HG03460 (cell line): Measurements from ENCODE around the gene DEAF1.

Source experiments
- ATAC-seq: cut with Tn5 transposase; IDR thresholded peaks from one replicate; pipeline ENCODE4 v1.9.1; 2021; ENCODE audit not compliant: unreplicated experiment

The DEAF1 gene

DNA sequence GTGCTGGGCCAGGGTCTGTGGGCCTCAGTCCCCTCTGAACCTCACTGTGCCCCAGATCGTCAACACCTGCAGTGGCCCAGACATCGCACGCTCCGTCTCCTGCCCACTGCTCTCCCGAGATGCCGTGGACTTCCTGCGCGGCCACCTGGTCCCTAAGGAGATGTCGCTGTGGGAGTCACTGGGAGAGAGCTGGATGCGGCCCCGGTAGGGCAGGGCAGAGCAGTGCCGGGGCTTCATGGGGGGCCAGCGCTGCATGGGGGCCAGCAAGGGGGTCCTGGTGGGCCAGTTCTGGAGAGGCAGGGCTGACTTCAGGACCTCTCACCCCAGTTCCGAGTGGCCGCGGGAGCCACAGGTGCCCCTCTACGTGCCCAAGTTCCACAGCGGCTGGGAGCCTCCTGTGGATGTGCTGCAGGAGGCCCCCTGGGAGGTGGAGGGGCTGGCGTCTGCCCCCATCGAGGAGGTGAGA is 27.4 kb upstream of the DEAF1 start:
- no peak for ATAC-seq

DNA sequence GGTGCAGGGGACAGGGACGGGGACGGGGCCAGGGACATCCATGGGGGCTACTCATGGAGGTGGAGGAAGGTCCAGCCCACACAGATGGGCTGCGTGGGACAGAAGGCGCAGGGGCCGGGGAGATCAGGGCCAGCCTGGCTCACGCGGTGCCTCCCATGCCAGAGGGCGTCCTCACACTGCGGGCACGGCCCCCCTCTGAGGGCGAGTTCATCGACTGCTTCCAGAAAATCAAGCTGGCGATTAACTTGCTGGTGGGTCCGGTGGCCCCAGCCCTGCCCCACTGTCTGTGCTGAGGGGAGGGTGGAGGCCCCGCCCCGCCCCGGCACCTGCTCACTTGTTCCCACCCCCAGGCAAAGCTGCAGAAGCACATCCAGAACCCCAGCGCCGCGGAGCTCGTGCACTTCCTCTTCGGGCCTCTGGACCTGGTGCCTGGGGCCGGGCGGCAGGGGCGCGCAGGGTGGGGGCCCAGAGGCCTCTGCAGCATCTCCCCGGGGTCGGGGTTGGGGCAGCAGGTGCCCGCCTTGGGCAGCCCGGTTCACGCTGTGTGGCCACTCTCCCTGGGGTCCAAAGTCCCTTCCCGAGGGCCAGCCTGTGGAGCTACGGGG is 26.8 kb upstream of the DEAF1 start:
- no peak for ATAC-seq

DNA sequence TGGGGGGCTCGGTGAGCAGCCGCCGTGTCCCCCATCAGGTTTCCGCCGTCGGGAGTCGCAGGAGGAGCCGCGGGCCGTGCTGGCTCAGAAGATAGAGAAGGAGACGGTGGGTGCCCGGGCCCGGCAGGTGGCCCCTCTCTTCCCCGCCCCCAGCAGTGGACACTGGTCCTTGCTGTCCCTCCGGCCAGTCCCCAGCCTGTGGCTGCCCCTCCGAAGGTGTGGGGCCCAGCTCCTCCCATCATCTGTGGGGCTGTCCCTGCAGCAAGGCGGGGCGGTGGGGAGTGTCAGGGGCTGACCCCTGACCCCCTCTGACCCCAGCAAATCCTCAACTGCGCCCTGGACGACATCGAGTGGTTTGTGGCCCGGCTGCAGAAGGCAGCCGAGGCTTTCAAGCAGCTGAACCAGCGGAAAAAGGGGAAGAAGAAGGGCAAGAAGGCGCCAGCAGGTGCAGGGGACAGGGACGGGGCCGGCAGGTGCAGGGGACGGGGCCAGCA is 26.3 kb upstream of the DEAF1 start:
- no peak for ATAC-seq

DNA sequence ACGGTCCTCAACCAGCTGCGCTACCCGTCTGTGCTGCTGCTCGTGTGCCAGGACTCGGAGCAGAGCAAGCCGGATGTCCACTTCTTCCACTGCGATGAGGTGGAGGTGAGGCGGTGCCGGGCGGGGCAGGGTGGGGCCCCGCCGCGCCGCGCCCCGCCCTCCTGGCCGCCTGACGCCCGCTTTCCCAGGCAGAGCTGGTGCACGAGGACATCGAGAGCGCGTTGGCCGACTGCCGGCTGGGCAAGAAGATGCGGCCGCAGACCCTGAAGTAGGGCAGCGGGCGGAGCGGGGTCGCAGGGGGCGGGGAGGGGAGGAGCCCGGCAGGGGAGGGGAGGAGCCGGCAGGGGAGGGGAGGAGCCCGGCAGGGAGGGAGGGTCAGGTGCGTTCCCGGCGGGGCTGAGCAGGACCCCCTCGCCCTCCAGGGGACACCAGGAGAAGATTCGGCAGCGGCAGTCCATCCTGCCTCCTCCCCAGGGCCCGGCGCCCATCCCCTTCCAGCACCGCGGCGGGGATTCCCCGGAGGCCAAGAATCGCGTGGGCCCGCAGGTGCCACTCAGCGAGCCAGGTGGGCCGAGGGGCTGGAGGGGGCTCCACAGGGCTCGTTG is 25.7 kb upstream of the DEAF1 start:
- no peak for ATAC-seq

DNA sequence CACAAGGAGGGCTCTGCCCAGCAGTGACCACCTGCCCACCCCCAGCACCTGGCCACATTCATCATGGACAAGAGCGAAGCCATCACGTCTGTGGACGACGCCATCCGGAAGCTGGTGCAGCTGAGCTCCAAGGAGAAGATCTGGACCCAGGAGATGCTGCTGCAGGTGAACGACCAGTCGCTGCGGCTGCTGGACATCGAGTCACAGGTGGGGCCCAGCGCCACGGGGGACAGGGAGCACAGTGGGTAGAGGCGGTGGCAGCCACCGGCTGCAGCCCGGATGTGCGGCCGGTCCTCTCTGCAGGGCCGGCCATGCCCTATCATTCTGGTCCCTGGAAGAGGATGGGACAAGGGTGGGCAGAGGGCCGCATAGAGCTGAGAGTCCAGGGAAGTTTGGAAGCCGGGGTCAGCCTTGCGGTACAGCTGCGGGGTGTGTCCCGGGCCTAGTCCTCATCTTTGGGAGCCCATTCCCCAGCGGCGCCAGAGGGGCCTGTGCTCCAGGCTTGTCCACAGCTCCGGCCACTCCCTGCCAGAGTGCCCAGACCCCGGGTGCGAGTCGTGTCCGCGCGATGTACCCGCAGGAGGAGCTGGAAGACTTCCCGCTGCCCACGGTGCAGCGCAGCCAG is 25.1 kb upstream of the DEAF1 start:
- no peak for ATAC-seq

DNA sequence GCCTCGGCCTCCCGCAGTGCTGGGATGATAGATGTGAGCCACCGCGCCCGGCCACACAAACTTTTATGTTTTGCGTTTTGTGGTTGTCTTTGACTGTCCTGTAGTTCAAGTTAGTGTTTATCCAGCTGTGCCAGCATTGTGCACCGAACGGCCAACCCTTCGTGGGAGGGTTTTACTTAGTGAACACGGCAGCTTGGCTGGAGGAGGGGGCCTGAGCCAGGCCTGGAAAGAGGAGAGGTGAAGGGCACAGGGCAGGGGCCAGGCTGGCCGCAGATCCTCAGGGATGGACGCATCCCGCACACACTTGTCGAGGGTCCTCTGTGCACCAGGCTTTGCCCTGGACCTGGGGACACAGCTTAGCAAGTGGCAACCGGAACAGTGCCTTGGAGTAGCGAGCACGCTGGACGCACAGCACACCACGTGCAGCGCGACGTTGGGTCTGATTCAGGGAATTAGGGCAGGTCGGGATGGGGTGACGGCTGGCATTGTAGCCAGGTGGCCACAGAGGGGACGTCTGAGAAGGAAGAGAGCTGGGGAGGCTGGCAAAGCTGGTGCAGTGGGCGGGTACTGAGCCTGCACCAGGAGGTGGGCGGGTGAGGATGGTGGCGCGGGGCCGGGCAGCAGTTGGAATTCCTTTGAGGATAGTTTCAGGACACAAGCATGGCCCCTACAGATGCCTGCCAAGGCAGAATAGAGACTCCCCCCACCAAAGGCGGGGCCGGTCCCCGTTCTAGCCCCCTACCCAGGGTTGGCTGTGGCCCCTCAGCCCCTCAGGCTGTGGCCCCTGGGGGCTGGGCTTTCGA is 24.4 kb upstream of the DEAF1 start:
- no peak for ATAC-seq

DNA sequence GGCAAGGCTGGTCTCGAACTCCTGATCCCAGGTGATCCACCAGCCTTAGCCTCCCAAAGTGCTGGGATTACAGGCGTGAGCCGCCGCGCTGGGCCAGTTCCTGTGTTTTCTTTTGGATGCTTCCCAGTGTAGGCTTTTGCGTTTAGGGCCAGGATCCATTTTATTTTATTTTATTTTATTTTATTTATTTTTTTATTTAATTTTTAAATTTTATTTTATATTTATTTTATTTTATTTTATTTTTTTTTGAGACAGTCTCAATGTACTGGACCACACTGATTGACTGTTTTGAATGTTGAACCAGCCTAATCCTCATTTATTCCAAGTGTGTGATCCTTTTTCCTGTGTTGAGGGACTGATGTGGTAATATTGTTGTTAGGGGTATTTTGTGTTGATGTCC is 19.4 kb upstream of the DEAF1 start:
- no peak for ATAC-seq

DNA sequence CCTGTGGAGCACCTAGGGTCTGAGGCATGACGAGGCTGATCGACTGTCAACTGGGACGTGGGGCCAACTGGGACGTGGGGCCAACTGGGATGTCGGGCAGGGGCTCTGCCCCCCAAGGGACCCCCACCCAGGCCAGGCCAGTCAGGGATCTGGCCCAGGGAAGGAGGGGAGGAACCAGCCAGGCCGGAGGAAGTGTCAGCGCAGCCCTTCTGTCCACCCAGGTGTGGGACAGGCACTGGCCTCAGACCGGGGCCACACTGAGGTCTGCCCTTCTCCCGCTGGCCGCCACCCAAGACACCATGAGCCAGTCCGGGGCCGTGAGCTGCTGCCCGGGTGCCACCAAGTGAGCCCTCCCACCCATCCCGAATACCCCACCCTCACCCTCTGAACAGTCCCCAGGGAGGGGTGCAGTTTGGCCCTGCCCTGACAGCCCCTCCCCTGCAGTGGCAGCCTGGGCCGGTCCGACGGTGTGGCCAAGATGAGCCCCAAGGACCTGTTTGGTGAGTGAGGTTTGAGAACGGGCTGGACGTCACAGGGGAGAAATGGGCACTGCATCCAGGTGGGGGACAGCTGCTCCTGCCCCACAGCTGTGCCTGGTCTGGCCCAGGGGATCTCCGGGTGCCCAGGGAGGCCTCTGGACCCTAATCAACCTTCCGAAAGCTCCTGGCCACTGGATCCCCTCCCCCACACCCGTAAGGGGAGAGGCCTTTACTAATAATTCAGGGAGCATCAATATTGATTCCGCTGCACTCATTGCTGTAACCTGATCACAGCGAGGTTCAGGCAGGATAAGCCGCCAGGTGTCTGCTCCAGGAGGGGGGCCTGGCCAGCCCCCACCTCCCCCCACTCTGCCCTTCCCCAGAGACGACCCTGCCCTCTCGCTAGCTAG is 14.3 kb upstream of the DEAF1 start:
- no peak for ATAC-seq

DNA sequence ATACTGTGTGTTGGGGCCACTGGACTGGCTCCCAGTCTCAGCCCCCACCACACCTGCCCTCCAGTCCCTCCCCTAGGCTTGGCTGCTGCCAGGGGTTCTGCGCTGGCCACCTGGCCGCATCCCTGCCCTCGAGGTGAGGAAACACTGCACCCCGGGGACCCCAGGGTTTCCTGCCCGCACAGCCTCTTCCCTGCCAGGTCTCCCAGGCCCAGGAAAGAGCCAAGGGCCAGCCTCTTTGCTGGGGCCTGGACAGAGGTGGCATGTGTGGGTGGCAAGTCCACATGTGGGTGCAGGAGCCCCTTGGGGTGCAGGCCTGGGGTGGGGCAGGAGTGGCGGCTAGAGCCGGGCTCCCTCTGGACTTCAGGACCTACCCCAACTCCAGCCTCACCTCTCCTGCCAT is 13.5 kb upstream of the DEAF1 start:
- no peak for ATAC-seq

DNA sequence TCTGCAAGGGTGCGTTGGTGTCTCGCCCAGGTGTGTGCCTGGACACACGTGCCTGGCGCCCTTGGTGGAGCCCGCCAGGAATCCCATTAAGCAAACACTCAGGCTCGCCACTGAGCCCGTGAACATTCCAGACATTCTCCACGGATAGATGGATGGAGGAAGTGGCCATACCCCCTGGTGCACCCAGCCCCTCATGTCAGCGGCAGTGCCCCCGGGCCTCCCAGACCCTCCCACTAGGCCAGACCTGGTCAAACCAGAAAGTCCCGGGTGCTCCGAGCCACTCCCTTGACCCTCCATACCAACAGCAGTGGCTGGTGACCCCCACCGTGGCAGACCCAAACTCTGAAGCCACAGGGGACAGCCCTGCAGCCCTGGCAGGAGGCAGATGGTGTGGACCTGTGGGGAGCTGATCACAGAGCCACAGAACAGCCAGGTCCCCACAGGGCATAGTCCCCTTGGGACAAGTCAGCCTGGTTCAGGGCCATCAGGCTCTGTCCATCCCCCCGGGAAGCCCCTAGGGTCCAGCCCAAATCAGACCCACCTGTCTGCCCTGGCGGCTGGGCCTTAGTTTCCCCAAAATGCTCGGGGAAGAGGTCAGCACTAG is 12.9 kb upstream of the DEAF1 start:
- ATAC-seq: no peak

DNA sequence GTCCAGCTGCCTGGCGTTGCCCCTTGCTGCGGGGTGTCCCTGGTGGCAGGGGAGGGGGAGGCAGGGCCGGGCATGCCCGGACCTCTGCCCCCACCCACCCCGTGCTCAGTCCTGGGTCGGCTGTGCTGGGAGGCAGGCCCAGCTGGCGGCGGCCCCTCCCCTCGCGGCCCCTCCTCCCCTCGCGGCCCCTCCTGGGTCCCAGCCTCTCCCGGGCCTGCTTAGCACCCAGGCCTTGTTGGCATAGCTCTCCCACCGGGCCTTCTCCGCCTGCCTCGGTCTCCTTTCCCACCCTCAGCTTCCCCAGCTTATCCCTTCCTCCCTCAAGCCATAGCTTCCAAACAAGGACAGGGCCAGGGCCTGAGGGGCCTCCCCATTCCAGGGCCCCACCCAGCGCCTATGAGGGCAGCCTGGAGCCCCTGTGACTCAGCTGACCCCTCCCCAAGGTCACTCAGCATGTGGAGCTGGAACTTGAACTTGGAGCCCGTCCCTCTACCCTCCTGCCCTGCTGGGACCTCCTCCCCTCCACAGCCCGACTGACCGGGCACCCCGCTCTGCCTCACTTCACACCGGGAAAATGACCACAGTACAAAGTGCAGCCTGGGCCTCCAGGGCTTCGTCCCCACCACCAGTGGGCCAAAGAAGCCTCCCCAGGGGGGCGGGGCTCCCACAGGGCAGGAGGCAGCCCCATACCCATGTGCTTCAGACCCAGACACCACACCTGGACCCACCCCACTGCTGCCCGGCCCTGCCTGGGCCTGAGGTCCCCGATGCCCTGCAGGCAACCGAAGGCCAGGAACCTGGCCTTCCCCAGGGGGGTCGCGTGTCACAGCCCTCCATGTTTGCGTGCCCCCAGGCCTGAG is 12.2 kb upstream of the DEAF1 start:
- ATAC-seq: no peak

DNA sequence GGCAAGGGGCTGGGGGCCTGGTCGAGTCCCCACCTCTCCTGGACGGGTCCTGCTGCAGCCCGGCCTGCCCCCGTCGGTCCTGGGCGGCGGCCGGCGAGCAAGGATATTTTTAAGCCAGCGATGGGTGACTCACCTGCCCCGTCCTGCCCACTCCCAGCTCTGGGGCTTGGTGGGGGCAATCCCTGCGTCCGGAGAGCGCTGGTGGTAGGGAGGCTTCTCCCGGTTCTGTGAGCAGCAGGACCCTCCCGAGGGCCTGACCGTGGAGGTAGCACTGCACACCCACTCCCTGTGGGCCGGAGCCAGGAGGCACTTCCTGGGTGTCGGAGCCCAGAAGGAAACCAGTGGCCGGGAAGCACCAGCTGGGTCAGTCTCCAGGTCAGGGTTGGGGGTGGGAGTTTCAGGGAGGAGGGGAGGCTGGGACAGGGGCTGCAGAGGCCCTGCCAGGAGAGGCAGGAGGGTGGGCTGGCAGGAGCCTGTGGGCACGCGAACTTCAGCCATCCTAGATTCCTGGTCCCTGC is 11.5 kb upstream of the DEAF1 start:
- ATAC-seq: no peak

DNA sequence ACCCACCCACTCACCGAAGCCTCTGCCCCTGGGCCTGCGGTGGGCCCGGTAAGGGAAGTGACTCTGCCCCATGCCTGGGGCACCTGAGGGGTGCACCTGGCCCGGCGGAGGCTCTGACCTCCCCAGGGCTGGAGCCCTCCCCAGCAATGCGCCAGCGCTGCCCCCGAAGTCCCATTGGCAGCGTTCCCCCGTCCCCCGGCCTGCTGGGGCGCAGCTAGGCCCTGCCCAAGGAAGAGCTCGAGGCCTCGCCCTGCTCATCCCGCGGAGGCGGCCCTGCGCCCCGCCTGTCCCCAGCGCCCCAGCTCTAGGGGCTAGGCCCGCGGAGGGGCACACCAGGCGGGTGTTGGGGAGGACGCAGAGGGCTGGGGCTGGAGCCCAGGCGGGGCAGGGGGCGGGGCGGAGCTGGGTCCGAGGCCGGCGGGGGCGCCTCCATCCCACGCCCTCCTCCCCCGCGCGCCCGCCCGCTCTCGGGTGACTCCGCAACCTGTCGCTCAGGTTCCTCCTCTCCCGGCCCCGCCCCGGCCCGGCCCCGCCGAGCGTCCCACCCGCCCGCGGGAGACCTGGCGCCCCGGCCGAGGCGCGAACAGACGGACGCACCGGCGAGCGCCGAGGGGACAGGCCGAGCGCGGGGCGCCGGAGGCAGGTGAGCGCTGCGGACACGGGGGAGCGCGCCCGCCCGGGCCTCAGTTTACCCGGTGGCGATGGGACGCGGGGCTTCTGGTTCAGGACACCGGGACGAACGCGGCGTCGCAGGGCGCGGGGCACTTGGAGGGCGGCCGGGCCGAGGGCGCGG is 10.8 kb upstream of the DEAF1 start, which contains the start of gene EPS8L2:
TSS of gene EPS8L2 (plus strand) at position 586 of the 793 bp plus-strand sequence. CDS start 3,177 bp downstream, outside the sequence.
- no peak for ATAC-seq

DNA sequence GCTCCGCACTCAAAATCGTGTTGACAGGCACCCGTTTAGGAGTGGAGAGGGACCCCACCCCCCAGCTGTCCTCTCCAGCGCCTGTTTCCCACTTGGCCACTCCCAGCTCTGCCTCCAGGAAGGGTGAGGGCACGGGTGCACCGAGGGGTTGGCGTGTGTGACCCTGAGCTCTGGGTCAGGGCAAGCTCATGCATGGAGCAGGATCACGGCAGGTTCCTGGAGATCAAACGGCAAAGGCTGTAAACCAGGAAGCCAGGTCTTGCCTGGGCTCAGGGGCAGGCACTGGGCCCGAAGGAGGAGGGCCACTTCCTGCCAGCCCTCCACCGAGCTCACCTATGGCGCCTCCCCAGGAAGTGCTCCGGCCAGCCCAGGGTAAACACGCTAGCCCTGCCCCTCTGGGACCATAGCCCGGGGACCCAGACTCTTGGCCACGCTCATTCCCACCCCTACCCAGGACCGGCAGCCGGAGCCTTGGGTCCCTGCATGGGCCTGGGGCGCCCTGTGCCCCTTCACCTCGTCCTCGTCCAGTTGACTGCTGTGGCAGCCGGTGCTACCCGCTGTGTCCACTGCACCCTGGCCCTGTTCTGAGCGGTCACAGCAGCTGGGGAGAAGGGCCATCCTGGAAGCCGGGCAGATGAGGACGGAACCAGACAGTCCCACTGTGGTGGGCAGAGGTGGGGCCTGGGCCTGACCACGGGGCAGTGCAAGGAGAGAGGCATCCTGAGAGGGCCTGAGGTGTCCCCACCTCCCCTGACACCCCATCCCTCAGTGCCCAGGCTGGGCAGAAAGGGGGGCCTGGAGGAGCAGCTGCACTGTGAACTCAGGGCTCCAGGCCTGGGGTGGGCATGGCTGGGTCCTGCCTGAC is 10.0 kb upstream of the DEAF1 start:
- ATAC-seq: no peak

DNA sequence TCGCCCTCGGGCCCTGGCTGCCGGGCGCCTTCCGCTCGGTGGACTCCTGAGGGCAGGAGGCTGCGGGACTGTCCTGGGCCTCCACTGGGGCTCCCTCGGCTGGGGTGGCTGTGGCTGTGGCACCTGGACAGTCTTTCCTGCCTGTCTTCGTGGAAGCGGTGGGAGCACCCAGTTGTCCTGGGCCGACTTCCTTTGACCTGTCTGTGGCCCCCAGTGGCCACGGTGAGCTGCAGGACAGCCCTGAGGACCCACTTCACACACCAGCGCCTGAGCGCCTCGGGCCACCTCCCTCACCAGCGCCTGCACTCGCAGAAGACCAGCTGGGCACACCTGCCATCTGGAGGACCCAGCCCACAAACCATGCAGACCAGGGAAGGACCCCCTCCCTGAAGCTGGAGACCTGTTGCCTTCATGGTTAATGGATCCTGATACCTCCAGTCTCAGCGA is 9.2 kb upstream of the DEAF1 start:
- ATAC-seq: no peak

DNA sequence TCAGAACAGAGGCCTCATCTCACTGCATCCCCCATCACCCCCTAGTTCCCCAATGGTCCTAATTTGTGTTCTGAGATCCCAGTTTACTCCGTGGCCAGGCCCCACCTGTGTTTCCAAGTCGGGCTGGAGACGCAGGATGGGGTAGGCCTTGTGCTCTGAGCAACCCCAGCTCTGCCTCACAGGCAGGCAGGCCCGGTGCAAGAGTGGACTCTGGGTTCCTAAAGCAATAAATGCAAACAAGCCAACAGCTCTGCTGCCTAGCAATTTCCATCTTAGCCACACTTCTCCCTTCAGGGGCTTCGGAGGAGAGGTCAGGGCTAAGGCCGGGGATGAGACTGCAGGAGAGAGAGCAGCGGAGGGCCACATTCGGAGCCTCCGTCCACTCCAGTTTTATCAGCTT is 8.5 kb upstream of the DEAF1 start:
- ATAC-seq: no peak
